GM18519 (cell line): ENCODE results near the gene PRKCZ.

ENCODE experiments used
- ATAC-seq: cut with Tn5 transposase; IDR thresholded peaks from one replicate; pipeline ENCODE4 v1.9.1; 2021; ENCODE audit warnings: mild to moderate bottlenecking, moderate library complexity; ENCODE audit not compliant: unreplicated experiment, low FRiP score

The PRKCZ gene

DNA sequence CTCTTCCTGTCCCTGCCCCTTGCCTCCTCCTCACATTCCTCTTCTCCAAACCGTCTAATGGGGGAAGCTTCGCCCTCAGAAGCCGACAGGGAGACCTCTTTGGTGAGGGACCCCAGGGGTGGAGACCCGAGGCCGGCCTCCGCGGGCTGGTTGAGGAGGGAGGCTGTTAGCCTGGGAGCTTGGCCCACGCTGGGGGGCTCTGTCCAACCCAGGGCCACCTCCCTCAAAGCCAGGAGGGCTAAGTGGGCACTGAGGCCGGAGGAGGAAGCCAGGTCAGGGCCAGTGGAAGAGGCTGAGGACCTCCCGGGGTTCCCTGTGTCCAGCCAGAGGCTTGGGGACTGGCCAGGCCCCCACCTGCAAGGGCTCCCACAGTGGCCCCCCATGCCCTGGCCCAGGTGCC is 25.8 kb upstream of the PRKCZ start:
- ATAC-seq: no peak

DNA sequence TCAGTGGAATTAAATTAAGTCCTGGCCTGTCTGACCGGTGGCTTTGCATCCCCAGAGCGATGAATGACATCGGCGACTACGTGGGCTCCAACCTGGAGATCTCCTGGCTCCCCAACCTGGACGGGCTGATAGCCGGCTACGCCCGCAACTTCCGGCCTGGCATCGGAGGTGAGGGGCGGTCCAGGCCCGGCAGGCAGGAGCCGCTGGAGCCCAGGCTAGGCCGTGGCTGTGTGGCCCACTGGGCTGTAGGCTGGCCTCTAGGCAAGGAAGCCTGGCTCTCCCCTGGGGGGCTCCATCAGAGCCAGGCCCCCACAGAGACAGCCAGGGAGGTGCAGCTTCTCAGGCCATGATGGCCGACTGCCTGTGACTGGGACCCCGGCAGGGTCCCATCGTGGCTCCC is 25.3 kb upstream of the PRKCZ start:
- no peak for ATAC-seq

DNA sequence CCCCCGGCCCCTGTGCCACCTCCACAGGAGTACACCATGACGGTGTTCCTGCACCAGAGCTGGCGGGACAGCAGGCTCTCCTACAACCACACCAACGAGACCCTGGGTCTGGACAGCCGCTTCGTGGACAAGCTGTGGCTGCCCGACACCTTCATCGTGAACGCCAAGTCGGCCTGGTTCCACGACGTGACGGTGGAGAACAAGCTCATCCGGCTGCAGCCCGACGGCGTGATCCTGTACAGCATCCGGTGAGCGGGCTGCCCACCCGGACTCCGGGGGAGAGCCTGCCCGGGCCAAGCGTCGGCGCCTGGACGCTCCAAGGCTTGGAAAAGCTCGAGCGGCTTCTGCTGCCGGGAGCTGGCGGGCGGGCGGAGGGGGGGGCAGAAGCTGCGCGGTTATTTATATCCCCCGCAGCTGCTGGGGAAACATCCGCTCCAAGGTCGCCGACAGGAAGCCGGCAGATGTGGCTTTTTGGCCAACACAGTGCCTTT is 24.7 kb upstream of the PRKCZ start:
- ATAC-seq: no peak

DNA sequence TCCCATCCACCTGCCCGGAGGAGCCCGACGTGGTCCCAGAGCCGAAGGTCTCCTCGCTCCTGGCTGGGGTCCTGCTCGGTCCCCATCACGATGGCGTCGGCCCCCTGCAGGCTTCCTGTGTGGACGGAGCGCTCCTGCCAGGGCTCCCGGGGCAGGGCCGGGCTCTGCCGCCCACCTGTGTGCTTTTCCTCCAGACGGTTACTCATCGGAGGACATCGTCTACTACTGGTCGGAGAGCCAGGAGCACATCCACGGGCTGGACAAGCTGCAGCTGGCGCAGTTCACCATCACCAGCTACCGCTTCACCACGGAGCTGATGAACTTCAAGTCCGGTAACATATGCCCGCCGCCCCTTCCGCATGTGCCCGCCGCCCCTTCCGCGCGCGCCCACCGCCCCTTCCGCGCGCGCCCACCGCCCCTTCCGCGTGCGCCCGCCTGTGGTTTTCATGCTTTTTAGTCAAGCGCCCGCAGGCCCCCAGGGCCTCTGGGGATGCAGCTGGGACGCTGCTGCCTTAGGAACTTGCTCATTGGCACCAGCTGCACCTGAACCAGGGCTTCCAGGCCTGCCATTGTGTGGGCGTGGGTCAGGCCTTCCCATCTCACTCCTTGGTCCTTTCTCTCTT is 22.1 kb upstream of the PRKCZ start:
- no peak for ATAC-seq

DNA sequence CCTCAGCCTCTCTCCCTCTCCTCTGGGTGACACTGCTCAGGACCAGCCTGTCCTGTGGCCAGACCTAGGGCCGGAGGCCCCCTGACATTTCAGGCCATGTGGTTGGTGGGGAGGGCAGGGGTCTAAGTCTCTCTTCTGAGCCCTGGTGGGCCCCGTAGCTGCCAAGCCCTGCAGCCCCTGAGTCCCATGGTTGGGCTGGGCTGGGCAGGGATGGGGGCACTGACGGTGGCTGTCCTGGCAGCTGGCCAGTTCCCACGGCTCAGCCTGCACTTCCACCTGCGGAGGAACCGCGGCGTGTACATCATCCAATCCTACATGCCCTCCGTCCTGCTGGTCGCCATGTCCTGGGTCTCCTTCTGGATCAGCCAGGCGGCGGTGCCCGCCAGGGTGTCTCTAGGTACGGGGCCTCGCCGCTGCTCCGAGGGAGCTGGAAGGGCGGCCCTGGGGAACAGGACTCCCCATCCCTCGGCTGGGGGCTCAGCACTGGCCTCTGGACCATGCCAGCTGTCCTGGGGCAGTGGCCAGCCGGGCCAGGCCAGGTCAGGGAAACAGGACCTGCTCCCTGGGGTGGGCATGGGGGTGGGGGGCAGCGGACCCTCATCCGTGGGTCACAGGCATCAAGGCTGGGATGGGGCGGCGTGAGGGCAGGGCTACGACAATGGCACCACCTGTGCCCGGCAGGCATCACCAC is 21.2 kb upstream of the PRKCZ start:
- no peak for ATAC-seq

DNA sequence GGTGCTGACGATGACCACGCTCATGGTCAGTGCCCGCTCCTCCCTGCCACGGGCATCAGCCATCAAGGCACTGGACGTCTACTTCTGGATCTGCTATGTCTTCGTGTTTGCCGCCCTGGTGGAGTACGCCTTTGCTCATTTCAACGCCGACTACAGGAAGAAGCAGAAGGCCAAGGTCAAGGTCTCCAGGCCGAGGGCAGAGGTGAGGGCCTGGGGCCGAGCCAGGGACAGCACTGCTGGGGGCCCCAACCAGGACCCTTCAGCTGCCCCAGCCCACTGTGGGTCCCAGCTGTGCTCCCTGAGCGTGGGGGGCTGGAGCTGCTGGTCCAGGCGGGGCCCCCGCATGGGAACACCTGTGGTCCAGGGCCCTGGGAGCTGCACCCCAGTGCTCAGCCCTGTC is 20.6 kb upstream of the PRKCZ start:
- ATAC-seq: no peak

DNA sequence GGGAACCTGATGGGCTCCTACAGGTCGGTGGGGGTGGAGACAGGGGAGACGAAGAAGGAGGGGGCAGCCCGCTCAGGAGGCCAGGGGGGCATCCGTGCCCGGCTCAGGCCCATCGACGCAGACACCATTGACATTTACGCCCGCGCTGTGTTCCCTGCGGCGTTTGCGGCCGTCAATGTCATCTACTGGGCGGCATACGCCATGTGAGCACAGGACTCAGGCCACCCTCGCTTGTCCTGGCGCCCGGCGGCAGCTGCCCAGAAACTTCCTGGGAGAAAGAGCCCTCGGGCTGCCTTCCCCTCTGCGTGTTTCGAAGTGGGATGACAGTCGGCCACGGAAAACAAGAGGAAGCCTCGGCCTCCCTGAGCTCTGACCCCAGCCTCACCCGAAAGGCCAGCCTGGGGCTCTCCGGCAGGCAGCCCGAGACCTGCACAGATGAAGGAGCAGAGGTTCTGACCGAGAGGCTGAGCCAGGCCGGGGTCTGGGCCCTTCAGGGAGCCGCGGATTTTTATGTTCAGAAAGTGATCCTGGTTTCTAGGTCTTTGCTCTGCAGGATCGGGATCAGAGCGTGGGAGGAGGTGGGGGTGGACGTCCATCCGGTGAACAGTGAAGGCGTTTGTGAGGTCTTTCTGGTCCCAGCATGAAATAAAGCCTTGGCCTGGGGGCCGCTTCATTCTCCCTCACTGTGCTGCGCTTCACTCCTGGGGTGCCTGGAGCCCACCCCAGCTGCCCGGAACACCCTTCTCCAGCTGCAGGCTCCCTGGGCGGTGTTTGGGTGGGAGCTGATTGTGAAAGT is 19.9 kb upstream of the PRKCZ start:
- ATAC-seq: no peak

DNA sequence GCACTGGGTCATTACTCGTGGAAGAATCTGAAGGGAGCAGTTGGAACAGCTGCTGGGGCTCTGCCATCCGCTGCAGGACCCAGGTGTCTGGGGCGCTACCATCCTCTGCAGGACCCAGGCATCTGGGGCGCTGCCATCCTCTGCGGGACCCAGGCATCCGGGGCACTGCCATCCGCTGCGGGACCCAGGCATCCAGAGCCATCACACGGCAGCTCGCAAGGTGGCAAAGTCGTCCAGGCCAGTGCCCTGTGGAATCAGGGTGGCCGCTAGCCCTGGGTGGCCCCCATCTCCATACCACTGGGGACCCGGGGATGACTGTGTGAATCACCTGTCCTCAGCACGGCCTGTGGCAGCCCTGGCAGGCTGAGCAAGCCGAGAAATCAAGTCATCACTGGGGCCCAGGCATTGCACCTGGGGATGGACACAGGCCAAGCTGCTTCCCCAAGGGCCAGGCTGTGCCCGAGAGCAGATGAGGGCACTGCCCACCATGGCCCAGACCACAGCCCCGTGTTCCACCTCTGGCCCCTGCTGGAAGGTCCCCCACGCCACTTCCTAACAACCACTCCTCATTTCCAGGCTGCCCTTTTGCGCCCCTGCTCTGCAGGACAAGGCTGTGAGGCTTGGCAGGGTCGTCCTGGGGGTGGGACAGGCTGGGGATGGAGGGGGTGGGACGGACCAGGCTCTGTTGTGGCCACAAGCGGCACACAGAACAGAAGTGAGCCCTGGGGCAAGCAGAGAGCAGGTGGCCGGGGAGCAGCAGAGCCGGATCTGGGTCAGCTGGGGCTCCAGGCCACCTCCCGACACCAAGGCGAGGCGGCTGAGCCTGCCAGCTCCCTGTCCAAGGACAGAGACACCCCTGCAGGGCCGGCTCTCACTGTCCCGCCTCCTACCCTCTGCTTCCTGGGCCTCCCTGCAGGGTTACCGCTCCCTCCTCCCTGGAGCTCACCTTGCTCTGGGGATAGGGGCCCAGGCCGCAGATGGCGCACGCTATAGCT is 18.4 kb upstream of the PRKCZ start:
- no peak for ATAC-seq

DNA sequence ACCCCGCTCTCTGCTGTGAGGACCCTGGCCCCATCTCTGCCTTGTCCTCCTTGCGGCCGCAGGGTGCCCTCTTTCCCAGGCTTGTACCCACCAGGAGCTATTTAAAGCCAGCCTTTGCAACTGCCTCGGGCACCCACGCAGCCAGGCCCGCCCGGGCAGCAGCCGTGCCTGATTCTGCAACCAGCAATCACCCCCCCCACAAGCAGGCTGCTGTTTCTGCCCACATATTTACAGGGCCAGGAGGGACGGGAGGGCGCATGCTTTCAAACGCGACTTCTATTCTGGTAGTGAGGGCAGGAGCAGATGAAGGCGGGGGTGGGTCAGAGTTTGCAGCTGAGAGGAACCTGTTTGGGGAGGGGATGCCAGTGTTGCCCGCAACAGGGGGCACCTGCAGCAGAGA is 17.5 kb upstream of the PRKCZ start:
- no peak for ATAC-seq

DNA sequence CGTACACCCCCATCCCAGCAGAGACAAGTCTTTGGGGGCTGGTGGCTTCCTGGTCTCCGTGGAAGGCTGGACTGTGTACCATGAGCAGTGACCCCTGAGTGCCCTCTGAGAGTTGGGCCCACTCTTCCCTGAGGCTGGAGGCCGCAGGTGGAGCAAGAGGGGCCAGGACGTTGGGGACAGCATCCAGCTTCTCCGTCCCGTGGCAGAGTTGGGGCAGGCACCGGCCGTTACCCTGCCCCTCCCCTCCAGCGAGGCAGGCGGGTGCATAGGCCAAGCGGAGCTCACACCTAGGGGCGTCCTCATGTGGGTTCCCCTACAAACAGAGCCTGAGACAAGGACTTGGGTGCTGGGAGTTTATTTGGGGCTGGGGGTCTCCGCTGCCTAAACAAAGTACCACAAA is 17.0 kb upstream of the PRKCZ start:
- ATAC-seq: no peak

DNA sequence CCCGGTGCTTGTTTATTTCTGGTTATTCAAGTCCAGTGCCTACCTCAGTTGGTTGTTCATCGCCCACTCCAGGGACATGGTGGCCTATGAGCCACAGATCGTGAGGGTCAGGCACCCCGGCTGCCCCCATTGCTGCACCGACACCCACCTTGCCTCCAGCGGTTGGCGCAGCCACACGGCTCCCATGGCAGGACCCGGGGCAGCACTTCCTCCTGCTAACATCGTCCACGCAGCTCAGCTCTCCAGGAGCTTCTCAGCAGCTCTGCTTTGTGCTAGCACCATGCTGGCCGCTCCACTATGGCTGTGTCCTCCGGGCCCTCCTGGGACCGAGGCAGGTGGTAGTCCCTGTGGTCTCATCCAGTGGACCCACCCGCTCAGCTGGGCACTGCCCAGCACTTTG is 13.9 kb upstream of the PRKCZ start:
- no peak for ATAC-seq

DNA sequence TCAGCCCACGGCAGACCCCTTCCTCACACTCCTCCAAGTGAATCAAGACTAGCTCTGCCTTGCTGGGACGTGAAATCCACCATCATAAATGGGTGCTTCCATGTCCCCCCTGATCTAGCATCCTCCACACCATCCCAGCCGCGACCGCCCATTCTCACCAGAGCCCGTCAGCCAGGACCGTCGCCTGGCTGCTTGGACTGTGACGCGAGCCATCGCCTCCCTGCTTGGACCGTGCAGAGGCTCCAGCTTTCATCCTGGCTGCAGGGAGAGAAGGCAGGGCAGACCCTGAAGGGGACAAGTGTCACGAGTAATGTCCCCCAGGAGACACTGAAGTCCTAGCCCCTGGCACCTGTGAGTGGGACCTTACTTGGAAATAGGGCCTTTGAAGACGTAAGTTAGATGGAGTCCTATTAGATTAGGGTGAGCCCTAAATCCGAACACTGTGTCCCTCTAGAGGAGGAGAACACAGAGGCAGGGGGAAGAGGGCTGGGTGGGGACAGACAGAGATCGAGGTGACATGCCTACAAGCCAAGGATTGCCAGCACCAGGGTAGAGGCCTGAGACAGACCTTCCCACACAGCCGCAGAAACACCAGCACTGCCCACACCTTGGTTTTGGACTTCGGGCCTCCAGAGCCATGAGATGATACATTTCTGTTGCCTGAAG is 12.8 kb upstream of the PRKCZ start:
- no peak for ATAC-seq

DNA sequence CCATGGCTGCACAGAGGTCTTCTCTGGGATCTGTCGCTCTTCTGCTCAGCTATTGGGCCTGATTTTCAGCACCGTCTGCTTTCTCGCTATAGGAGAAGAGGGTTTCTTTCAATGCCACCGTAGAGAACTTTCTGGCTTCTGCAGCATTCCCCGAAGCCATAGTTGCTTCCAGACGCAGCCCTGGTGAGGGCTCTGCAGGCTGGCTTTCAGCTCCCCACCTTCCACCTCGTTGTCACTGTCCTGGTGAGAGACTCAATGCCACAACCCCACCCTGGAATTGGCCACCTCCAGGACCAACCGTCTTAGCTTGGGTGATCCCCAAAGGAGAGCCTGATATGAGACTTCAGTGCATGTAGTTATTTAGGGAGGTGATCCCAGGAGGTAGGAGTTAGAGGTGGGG is 12.0 kb upstream of the PRKCZ start:
- no peak for ATAC-seq

DNA sequence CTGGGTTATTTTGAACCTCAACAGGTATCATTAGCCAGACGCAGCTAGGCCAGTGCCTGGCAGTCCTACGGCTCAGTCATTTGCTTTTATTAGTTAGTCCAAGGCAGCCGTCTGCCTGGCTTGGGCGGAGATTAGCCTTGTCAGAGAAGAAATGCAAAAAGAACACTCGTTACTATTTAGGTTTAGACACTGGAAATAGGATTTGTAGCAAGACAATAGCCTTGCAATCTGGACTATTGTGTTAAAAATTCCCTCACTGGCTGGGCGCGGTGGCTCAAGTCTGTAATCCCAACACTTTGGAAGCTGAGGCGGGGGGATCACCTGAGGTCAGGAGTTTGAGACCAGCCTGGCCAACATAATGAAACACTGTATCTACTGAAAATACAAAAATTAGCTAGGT is 11.0 kb upstream of the PRKCZ start:
- no peak for ATAC-seq

DNA sequence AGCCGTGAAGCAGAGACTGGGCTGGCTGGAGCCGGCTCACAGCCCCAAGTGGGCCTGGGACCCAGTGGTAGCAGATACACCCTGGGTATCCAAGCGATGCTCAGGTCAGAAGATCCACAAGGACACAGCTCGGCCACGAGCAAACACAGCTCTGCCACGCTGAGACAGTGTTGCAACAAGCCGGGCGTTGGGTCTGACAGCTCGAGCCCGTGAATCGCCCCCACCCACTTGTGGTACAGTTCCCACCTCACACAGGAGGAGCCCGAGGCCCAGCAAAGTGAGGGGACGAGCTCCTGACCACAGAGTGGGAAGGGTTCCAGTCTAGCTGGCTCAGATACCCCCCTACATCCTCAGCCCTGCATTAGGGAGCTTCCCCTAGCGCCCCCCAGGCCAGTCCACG is 8.9 kb upstream of the PRKCZ start:
- ATAC-seq: no peak

DNA sequence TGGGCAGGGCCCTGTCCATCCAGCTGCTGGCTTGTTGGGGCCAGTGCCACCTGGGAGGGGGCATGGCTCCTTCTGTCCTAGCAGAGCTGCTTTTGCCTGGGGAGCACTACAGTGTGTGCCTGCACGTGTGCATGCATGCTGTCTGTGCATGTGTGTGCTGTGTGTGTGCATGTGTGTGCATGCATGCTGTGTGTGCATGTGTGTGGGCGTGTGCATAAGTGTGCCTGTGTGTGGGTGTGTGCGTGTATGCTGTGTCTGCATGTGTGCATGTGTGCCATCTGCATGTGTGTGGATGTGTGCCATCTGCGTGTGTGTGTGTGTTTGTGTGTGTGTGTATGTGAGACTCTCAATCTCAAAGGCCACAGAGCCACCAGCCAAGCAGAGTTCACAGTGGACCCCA is 8.3 kb upstream of the PRKCZ start:
- ATAC-seq: no peak

DNA sequence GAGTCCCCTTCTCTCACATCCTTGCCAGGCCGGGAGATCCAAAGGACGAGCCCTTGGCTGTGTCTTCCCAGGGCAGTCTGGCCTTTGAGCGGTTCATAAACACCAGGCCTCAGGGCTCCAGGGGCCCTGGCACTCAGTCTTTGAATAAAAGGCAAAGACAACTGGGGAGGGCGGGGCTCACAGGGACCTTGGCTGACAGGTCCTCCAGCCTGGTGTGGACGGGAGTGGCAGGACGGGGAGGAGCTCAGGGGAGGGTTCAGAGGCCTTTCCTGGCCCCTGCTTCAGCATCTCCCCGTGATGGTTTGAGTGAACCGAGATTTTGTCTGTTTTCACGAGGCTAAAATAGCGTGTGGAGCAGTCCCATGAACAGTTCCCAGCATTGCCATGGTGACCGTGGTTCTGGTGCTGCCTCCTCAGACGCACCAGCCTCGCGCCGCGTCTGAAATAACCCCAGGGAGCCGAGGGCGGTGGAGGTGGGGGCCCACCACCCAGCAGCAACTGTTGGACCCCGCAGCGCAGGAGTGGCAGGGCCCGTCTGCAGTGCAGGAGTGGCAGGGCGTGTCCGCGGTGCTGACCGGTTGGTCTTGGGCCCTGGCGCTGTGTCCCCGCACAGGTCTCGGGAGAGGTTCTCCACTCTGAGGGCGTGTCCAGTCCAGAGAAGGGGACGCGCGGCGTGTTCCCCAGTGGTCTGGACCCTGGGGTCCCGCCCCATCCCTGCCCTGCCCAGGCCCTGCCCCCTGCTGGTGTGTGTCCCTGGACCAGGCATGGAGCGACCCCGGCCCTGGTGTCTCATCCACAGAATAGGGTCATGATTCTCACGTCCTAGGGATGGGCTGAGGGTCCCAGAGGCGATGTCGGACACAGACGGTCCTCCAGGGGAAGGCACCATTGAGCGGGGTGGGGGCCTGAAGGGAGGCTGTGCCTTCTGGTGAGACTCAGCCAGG is 7.1 kb upstream of the PRKCZ start:
- no peak for ATAC-seq

DNA sequence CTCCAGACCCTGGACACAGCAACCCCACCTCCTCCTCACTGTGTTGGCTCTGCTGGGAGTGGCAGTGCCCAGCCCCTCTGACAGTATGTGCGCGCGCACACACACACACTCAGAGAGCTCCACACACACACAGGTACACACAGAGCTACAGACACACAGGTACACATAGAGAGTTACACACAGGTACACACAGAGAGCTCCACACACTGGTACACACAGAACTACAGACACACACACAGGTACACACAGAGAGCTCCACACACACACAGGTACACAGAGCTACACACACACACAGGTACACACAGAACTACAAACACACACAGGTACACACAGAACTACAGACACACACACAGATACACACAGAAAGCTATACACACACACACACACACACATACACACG is 6.3 kb upstream of the PRKCZ start:
- ATAC-seq: no peak
